Progenitor cell of endocrine pancreas (in vitro differentiated cells): ENCODE data around the gene ZBTB8A. TPM values are rescaled to one million over a fixed set of nuclear protein-coding genes. Genes with fewer than 3 reads are reported as not detected.

Experiments used
- DNase-seq: peaks from one replicate; pipeline ENCODE4 v3.0.0; 2021; ENCODE audit warnings: low spot score; ENCODE audit not compliant: unreplicated experiment
- H3K27ac Mint-ChIP-seq: 2 replicates; pipeline ENCODE4 v1.8.0; 2021; ENCODE audit warnings: mild to moderate bottlenecking, moderate library complexity, mixed read lengths
- H3K27me3 Mint-ChIP-seq: 2 replicates; pipeline ENCODE4 v1.8.0; 2021; ENCODE audit warnings: mixed read lengths
- H3K36me3 Mint-ChIP-seq: 2 replicates; pipeline ENCODE4 v1.8.0; 2022; ENCODE audit warnings: mixed read lengths; ENCODE audit not compliant: insufficient read depth
- H3K4me1 Mint-ChIP-seq: 2 replicates; pipeline ENCODE4 v1.8.0; 2021; ENCODE audit warnings: low read depth, mixed read lengths
- H3K4me3 Mint-ChIP-seq: 2 replicates; pipeline ENCODE4 v1.8.0; 2021; ENCODE audit warnings: low read depth, mild to moderate bottlenecking, moderate library complexity, mixed read lengths
- H3K9me3 Mint-ChIP-seq: 2 replicates; pipeline ENCODE4 v1.8.0; 2021; ENCODE audit warnings: low read depth, mixed read lengths
- total RNA-seq: library from RNA; stranded (reverse); gene quantifications from 2 replicates; pipeline ENCODE4 v1.2.1, GENCODE V29; 2021
- TF ChIP-seq, protein P1 (sequence below): fragments of 200-600 bp; sonication (generic); IDR thresholded peaks from one replicate; pipeline ENCODE4 v1.5.0; 2021; ENCODE audit warnings: antibody characterized with exemption, mild to moderate bottlenecking; ENCODE audit not compliant: unreplicated experiment

The ZBTB8A gene
- total RNA-seq, 1 donor from 2014 or later, result 10.8 TPM

DNA sequence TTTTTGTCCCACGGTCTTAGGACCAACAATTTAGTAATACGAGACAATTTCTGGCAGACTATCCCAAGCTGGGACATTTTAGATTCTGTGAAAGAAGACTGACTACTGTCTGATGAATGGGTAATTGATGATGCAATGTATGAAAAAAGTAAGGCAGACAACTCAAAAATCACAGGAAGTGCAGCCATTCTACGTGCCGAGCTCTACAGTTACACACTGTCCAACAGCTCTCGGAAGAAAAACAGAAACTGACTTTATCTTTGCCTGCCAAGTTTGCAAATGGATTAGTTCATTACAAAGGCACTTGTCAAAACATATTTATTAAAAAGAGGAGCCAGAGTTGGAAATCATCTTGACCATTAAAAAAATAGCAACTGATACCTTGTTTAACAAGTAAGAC is 43.1 kb upstream of the ZBTB8A start:
- Mint-ChIP-seq H3K4me3 (no peak overlapping the region), H3K27ac (peak overlapping the region; percentile 45), H3K4me1 (peaks cover 18% of the 10 kb centered on the region), H3K27me3 (no peaks in the 10 kb centered on the region), H3K9me3 (no peaks in the 10 kb centered on the region), H3K36me3 (no peaks in the 10 kb centered on the region)
- no peak for DNase-seq
- TF ChIP-seq, protein P1, sequence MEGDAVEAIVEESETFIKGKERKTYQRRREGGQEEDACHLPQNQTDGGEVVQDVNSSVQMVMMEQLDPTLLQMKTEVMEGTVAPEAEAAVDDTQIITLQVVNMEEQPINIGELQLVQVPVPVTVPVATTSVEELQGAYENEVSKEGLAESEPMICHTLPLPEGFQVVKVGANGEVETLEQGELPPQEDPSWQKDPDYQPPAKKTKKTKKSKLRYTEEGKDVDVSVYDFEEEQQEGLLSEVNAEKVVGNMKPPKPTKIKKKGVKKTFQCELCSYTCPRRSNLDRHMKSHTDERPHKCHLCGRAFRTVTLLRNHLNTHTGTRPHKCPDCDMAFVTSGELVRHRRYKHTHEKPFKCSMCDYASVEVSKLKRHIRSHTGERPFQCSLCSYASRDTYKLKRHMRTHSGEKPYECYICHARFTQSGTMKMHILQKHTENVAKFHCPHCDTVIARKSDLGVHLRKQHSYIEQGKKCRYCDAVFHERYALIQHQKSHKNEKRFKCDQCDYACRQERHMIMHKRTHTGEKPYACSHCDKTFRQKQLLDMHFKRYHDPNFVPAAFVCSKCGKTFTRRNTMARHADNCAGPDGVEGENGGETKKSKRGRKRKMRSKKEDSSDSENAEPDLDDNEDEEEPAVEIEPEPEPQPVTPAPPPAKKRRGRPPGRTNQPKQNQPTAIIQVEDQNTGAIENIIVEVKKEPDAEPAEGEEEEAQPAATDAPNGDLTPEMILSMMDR, result no peak

DNA sequence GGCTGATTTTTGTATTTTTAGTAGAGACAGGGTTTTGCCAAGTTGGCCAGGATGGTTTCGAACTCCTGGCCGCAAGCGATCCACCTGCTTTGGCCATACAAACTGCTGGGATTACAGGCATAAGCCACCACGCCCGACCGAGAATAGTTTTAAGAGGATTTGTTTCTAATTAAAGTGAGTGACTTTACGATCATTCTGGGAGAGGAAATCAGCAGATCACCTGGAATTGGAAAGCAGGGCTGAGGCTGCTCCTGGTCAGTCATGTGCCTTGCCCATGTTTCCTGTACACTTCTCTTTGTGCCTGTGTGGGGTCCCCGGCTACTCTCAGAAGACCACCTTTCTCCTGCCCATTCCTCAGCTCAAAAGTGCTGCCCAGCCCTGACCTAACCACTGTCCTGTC is 40.5 kb upstream of the ZBTB8A start:
- H3K27me3 Mint-ChIP-seq, result no peaks in the 10 kb centered on the region
- no peak for DNase-seq
- H3K36me3 Mint-ChIP-seq, result no peaks in the 10 kb centered on the region
- H3K27ac Mint-ChIP-seq, result peak overlapping the region; percentile 85
- H3K9me3 Mint-ChIP-seq, result no peaks in the 10 kb centered on the region
- TF ChIP-seq, protein P1, result no peak
- H3K4me1 Mint-ChIP-seq, result peaks cover 18% of the 10 kb centered on the region
- peak overlapping the region; percentile 84 for H3K4me3 Mint-ChIP-seq

DNA sequence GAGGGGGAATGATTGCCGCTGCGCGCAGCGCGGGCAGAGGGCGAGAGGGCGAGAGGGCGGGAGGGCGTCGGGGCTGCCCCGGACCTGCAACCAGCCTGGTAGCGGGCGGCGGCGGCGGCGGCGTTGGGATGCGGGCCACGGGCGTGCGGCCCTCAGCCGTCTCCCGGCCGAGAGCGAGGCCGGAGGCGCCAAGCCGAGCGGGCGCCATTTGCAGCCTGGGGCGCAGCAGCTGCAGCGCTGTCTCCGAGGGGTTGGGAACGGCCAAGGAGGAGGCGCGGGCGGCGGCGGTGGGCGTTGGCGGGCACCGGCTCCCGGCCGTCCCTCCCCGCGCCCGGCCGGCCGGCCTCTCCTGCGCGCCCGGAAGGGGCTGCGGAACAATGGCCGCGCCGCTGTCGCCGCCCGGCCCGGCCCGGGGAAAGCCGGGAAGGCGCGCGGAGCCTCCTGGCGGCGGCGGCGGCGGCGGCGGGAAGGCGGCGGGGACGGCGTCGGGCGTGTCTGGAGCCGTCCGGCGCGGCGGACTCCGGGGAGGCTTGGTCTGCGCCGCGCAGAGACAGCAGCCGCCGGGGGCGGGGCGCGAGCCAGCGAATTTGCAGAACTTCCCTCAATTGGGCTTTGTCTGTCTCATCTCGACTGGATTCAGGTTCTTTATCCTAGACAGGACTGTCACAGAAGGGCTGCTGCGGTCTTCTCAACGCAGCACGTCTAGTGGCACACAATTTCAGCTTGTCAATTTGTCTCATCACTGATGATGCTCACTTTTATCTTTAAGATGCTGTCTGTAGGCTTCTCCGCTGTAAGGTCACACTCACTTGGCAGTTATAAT is 38.6 kb upstream of the ZBTB8A start:
- DNase-seq, result peak; percentile 43
- Mint-ChIP-seq H3K9me3 (no peaks in the 10 kb centered on the region), H3K27ac (peak overlapping the region; percentile 77), H3K4me1 (peaks cover 13% of the 10 kb centered on the region), H3K36me3 (no peaks in the 10 kb centered on the region), H3K27me3 (no peaks in the 10 kb centered on the region), H3K4me3 (peak overlapping the region; percentile 84)
- TF ChIP-seq, protein P1, result no peak

DNA sequence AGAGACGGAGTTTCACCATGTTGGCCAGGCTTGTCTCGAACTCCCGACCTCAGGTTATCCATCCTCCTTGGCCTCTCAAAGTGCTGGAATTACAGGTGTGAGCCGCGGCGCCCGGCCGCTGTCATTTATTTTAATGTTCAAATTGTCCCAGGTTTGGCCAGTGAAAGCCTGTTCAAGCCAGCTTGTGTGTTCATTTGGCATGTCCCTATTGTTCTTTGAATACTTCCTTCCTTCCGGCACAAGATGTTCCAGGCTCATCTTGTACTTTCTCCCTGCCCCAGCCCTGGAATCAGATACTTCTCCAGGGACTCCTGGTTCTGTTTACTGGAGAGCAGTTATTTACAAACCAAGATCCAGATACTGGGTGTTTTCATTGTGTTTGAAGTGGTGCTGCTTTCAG is 37.4 kb upstream of the ZBTB8A start:
- DNase-seq, result no peak
- TF ChIP-seq, protein P1, result no peak
- Mint-ChIP-seq H3K27ac (peak overlapping the region; percentile 33), H3K27me3 (no peaks in the 10 kb centered on the region), H3K36me3 (no peaks in the 10 kb centered on the region), H3K4me1 (peaks cover 6% of the 10 kb centered on the region), H3K9me3 (no peaks in the 10 kb centered on the region), H3K4me3 (peak overlapping the region; percentile 58)

DNA sequence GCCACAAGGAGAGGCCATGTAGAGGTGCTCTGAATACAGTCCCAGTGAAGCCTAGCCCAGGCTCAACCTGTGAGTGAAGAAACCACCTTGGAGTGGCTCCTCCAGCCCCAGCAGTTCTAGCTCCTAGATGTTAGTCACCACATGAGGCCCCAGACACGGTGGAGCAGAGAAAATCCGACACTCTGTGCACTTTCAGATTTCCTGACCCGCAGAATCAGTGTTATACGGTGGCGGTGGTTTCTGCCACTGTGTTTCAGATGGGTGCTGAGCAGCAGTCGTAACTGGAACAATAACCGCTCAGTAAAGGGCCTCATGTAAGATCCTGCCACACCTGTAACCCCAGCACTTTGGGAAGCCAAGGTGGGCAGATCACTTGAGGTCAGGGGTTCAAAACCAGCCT is 36.1 kb upstream of the ZBTB8A start:
- Mint-ChIP-seq H3K27ac (no peak overlapping the region), H3K27me3 (no peaks in the 10 kb centered on the region), H3K36me3 (no peaks in the 10 kb centered on the region), H3K4me1 (peaks cover 6% of the 10 kb centered on the region), H3K9me3 (no peaks in the 10 kb centered on the region), H3K4me3 (no peak overlapping the region)
- TF ChIP-seq, protein P1, result no peak
- no peak for DNase-seq
